GM18520 (cell line): ENCODE measurements around the gene LAMC2.

Source experiments
- ATAC-seq: cut with Tn5 transposase; IDR thresholded peaks from one replicate; pipeline ENCODE4 v1.9.1; 2021; ENCODE audit not compliant: unreplicated experiment

Gene LAMC2

DNA sequence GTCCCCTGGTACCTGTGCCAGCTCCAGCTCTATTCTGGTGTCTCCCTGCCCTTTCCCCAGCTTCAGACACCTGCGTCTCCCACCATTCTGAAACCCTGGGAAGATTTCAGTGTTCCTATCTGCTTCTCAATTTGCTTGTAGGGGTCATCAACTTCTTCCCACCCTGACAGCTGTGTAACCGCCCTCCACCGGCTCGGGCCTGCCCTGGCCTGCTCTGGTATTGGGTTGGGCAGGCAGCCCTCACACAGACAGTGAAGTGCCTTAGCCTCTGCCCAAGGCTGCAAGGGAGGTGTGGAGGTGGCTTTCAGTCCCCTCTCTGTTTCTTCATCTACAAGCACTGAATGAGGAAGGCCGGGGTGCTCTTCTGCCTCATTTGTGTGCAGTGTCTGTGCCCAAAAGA, 97.2 kb downstream of the LAMC2 start:
- no peak for ATAC-seq

DNA sequence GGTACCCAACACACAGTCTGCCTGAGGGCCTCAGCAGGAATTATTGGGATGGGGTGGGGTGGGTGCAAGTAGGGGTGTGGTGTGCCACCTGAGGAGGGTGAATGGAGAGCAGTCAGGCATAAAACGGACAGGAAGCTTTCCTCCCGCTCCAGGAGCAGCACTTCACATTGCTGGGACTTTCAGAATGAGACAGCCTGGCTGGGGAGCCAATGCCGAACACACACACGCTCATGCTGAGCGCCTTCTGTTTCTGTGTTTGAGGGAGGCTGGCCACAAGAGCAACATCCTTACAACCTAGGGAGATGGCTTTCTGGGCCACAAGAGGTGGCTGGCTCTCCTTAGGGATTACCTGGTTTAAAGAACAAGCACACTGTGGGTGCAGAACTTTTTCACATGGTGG, 98.0 kb downstream of the LAMC2 start:
- ATAC-seq = no peak

DNA sequence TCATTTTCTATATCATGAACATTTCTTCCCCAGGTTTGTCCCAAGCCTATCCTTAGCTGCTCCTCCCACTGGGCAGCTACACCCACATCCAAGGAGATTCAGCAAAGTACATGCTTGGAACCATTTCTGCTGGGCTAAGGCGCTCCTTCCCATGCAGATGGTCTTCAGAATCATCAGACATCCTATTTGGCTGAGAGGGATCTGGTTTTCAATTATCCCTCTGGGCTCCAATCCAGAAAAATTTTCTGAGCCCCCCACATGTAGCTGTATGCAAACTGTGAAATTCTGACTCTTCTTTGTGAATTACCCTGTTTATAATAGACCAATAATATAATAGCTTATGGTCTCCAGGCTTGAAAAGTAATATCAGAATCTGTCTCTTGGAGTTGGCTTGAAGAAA, 99.2 kb downstream of the LAMC2 start:
- no peak for ATAC-seq

DNA sequence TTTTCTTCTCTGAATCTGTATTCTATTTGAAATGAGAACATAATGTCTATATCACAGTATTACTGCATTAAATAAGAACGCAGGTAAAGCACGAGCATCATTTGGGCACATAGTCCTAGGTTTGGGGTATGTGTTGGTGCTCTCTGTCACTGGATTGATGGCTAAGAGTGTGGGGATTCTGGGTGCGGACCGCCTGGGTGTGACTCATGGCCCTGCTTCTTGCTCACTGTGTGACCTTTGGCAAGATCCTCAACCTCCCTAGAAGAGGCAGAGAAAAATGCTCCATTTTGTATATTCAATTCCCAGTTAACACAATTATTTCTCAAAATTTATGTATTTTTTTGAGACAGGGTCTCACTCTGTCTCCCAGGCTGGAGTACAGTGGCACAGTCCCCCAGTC, 99.7 kb downstream of the LAMC2 start:
- no peak for ATAC-seq

DNA sequence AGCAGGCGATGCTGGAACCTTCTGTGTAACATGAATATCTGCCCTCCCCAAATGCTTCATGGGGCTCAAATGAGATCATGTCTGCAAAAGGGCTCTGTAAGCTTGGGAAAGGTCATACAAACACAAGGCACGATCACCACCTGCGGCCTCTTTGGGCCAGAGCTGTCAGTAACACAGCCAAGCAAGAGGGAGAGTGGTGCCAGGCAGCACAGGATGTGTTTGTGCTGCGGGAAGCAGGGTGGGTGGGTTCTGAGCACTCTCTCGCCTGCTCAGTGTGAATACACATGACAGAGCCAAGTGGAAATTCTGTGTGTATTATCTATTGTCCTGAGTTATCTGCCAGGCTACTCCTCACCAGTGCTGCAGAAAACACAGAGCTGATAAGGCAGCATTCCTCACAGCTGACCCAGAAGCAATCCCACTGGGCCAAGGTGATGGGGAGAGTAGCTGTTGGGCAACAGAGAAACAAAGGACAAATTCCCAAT, 101.2 kb downstream of the LAMC2 start:
- ATAC-seq = no peak

DNA sequence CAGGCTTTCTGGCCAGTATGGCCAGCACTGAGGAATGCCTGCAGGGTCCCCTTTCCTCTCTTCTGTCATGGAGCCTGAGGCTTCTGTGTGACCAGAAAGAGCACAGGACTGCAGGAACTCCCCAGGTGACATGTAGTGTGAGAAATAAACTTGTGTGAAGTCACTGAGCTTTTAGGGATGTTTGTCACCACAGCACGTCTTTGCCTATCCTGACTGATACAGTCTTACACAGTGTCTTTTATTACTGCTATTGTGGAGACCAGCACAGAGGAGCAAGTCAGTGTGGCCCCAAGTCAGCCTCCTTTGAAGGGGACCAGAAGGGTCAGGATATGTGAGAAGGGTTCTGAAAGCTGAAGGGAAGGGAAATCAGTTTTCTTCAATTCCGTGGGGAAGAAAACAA, 102.5 kb downstream of the LAMC2 start:
- ATAC-seq = no peak

DNA sequence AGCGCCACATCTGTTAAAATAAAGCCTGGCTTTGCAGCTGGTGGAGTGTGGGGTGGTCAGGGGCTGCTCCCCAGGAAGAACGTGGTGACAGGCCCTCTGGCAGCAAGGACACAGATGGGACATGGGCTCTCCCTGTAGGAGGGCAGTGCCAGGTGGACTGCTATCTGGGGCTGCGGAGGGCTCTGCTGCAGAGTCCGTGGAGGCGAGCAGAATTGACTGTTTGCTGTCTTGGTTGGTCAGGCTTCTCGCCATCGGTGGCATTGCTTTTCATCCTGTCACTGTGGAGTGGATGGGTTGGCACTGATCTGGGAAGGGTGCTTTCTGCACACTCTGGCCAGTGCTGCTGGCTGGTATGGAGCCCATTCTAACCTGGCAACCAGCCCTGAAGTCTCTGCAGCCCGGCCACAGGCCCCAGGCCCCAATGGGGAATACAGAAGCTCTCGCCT, 103.0 kb downstream of the LAMC2 start:
- no peak for ATAC-seq

DNA sequence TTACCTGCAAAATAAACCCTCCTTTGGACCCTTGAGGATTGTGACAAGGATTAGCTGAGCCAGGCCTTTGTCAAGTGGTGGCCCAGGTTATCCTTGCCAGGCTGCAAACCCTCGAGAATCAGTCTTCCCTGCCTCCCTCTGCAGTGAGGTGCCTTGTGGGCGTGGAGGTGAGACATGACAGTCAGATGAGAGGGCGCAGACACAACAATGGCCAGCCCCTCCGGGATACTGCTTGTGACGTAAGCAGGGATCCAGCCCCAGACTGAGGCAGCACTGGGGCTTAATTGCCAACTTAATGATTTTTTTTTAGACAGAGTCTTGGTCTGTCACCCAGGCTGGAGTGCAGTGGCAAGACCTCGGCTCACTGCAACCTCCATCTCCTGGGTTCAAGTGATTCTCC, 104.6 kb downstream of the LAMC2 start:
- no peak for ATAC-seq

DNA sequence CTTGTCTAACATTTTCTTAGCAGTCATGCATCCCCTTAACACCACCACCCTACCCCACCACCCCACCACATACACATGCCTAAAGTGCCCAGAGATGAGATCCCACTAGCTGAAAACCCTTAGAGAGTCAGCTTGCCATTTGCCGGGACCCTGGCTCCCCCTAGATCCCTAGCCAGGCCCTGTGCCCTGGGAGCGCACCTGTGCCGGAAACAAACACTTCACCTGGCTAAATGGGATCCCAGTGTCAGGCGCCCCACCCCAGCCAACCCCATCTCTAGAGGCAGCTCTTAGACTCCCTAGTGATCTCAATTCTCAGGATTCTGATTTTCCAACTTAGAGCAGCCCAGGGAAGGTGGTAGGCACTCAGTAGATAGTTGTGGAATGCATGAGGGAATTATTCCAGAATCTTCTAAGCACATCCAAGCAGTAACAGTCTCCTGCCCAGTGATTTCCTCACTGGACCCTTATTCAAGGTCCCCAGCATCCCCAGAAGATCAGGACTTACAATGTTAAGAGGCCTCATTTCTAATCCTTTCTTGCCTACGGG, 105.2 kb downstream of the LAMC2 start:
- no peak for ATAC-seq

DNA sequence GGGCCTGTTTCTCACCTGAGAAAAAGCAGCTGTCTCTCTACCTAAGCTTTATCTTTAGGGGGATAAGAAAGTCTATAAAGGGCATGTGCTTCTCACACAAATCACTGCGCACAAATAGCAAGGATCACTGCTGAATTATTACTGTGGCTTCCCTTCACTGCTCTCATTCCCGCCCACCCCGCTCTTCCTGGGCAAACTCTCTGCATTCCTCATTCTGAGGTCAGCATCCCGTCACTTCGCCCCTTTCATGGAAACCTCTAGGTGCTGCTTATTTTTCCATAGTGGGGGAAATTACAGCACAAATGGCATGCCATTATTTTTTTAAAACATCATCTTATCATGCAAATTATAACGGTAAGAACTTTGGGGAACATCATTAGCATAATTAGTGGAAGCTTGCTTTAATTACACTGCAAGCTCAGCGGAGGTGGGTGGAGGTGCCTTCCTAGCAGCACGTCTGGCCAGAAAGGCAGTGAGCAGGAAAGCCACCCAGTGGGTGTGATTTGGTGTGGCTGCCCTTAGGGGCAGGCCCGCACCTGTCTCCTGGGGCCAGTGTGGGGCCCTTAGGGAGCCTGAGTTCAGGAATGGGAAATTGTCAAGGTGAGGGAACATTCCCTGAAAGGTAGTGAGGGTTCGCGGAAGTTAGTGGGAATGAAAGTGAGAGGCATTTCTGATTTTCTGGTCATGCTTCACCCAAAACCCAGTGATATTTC, 105.9 kb downstream of the LAMC2 start:
- no peak for ATAC-seq

DNA sequence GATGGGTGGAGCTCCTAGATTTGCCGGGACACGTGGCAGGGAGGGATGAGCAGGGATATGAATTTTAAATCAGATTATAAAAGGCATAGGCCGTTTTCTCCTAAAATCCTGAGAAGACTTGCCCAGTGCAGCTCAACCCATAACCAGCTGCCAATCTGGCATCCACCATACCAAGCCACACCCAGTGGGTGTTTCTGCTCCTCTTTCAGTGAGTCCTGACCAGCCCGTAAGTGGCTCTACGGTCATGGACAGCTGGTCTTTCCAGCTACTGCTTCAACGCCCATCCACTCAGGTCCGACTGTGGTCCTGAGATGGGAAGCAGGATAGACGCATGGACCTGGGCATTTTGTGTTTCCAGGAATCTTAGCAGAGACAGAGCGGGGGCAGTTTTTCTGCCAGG, 107.2 kb downstream of the LAMC2 start:
- no peak for ATAC-seq

DNA sequence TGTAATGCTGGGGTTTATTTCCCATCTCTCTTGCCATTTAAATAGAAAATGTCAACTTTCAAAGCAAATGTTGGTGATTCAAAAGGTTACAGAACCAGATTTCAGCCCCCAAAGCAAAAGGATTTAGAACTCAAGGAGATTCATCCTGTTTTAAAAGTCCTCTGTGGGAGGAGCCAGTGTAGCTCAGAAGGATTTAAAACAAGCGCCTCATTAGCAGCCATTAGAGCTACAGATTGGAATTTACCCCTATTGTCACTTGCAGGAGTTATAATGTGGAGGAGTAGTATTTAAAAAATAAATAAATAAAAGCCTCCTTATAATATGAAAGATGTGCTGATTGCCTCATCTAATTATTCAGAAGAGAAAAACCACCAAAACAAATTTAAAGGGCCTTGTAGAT, 107.8 kb downstream of the LAMC2 start:
- no peak for ATAC-seq
